Type B pancreatic cell (in vitro differentiated cells): ENCODE data around the gene NEDD4L. TPM values are rescaled to one million over a fixed set of nuclear protein-coding genes. Genes with fewer than 3 reads are reported as not detected.
A peak's percentile ranks its signal among the peaks of the same experiment; 100 is the strongest.

ENCODE experiments used
- DNase-seq: peaks from one replicate; pipeline ENCODE4 v3.0.0; 2021; ENCODE audit warnings: mixed read lengths; ENCODE audit not compliant: unreplicated experiment; ENCODE audit errors: extremely low spot score
- H3K27ac Mint-ChIP-seq: 2 replicates; pipeline ENCODE4 v1.8.0; 2021; ENCODE audit warnings: mild to moderate bottlenecking, mixed read lengths
- H3K27me3 Mint-ChIP-seq: 2 replicates; pipeline ENCODE4 v1.8.0; 2021; ENCODE audit warnings: mixed read lengths
- H3K36me3 Mint-ChIP-seq: 2 replicates; pipeline ENCODE4 v1.8.0; 2021; ENCODE audit warnings: mixed read lengths
- H3K4me1 Mint-ChIP-seq: one replicate; pipeline ENCODE4 v1.8.0; 2021; ENCODE audit warnings: mixed read lengths; ENCODE audit not compliant: unreplicated experiment
- H3K4me3 Mint-ChIP-seq: 2 replicates; pipeline ENCODE4 v1.8.0; 2021; ENCODE audit warnings: mild to moderate bottlenecking, mixed read lengths
- H3K9me3 Mint-ChIP-seq: 2 replicates; pipeline ENCODE4 v1.8.0; 2021; ENCODE audit warnings: mixed read lengths
- total RNA-seq: library from RNA; stranded (reverse); gene quantifications from 2 replicates; pipeline ENCODE4 v1.2.1, GENCODE V29; 2021; ENCODE audit warnings: low replicate concordance
- TF ChIP-seq, protein P1 (sequence below): fragments of 200-600 bp; sonication (generic); conservative IDR thresholded peaks from 2 replicates; pipeline ENCODE4 v1.5.0; 2021; ENCODE audit warnings: antibody characterized with exemption, mild to moderate bottlenecking

Gene NEDD4L
- total RNA-seq, 1 donor from 2014 or later: 84.7 TPM

DNA sequence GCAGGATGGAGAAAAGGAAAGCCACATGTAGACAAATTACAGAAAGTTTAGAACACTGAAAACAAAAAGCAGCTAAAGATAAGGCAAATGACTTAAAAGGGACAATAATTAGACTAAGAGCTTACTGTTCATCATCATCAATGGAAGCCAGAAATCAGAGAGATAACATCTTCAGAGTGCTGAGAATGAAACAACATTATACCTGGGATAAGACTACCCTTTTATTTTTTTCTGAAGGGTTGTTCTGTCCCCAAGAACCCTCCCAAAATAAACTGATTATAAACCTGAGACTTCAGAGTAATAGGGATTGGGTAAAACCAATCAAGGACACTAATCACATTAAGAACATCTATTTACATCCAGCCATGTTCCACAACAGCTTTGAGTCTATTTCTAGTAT lies 6.9 kb upstream of the NEDD4L start:
- no peak overlapping the region for H3K27ac Mint-ChIP-seq
- H3K4me3 Mint-ChIP-seq: no peak overlapping the region
- TF ChIP-seq, protein P1, sequence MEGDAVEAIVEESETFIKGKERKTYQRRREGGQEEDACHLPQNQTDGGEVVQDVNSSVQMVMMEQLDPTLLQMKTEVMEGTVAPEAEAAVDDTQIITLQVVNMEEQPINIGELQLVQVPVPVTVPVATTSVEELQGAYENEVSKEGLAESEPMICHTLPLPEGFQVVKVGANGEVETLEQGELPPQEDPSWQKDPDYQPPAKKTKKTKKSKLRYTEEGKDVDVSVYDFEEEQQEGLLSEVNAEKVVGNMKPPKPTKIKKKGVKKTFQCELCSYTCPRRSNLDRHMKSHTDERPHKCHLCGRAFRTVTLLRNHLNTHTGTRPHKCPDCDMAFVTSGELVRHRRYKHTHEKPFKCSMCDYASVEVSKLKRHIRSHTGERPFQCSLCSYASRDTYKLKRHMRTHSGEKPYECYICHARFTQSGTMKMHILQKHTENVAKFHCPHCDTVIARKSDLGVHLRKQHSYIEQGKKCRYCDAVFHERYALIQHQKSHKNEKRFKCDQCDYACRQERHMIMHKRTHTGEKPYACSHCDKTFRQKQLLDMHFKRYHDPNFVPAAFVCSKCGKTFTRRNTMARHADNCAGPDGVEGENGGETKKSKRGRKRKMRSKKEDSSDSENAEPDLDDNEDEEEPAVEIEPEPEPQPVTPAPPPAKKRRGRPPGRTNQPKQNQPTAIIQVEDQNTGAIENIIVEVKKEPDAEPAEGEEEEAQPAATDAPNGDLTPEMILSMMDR: no peak
- H3K27me3 Mint-ChIP-seq: no peaks in the 10 kb centered on the region
- no peaks in the 10 kb centered on the region for H3K9me3 Mint-ChIP-seq
- no peak for DNase-seq
- no peaks in the 10 kb centered on the region for H3K36me3 Mint-ChIP-seq
- H3K4me1 Mint-ChIP-seq: peaks cover 13% of the 10 kb centered on the region

DNA sequence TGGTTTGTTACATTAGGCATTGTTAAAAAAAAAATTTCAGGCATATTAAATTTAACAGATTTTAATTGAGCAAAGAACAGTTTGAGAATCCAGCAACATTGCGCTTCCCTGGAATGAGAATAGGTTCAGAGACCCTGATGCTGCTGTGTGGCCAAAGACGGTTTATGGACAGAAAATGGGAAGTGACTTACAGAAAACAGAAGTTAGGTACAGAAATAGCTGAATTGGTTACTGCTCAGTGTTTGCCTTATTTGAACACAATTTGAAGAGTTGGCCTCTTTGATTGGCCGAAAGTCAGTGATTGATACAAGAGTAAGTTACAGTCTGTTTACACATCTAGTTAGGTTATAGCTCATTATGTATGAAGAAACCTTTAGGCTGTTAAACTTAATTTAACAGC lies 6.0 kb upstream of the NEDD4L start:
- TF ChIP-seq, protein P1: no peak
- no peak overlapping the region for H3K4me3 Mint-ChIP-seq
- no peaks in the 10 kb centered on the region for H3K36me3 Mint-ChIP-seq
- no peak for DNase-seq
- no peaks in the 10 kb centered on the region for H3K9me3 Mint-ChIP-seq
- H3K27me3 Mint-ChIP-seq: no peaks in the 10 kb centered on the region
- no peak overlapping the region for H3K27ac Mint-ChIP-seq
- H3K4me1 Mint-ChIP-seq: peaks cover 13% of the 10 kb centered on the region

DNA sequence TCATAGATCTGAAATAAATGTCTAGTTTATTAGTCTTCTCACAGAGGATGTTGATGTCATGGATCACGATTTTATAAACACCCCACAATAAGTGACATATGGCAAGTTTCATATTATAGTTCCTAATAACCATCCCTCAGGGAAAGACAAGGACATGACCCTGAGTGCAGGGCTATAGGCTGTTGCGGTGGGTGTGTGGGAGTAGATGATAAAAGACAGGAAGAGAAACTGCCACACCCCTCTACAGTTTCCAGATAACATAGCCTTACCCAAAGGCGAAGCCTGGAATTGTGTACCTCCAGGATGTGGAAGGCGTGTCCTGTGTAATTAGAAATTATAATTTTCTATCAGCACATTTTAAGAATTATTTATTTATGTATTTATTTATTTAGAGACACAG lies 2.4 kb upstream of the NEDD4L start:
- TF ChIP-seq, protein P1: no peak
- Mint-ChIP-seq H3K4me3 (peak overlapping the region; percentile 73), H3K27me3 (no peaks in the 10 kb centered on the region), H3K27ac (no peak overlapping the region), H3K36me3 (no peaks in the 10 kb centered on the region), H3K9me3 (no peaks in the 10 kb centered on the region), H3K4me1 (peaks cover 22% of the 10 kb centered on the region)
- DNase-seq: no peak

DNA sequence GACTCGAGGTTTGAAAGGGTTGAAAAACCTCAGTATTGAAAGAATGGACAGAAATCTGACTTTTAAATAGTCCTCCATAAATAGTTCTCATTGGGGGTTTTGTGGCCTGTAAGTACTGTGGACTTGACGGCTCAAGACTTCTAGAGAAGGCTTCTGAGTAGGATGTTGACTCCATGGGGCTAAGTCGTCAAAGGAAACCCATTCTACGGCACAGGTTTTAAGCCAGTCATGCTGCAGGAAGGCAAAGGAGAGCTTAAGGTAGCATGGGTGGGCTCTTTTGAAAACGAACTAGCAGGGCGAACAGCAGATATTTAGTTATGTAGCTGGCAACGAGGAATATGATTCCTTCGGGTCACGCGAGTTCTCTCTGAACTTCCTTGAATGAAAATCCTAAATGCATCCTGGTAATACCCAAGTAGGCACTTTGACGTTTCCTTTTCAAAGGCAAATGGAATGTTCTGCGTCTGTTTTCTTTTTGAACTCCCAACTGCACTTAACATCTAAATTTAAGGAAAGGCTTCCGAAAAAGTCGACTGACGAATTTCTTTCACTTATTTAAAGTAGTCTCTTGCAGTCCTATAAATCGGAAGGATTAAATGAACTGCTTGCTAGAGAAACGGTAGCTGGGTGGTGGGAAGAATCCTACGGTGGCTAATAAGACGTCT lies 1.1 kb upstream of the NEDD4L start:
- H3K27ac Mint-ChIP-seq: peak overlapping the region; percentile 85
- DNase-seq: no peak

DNA sequence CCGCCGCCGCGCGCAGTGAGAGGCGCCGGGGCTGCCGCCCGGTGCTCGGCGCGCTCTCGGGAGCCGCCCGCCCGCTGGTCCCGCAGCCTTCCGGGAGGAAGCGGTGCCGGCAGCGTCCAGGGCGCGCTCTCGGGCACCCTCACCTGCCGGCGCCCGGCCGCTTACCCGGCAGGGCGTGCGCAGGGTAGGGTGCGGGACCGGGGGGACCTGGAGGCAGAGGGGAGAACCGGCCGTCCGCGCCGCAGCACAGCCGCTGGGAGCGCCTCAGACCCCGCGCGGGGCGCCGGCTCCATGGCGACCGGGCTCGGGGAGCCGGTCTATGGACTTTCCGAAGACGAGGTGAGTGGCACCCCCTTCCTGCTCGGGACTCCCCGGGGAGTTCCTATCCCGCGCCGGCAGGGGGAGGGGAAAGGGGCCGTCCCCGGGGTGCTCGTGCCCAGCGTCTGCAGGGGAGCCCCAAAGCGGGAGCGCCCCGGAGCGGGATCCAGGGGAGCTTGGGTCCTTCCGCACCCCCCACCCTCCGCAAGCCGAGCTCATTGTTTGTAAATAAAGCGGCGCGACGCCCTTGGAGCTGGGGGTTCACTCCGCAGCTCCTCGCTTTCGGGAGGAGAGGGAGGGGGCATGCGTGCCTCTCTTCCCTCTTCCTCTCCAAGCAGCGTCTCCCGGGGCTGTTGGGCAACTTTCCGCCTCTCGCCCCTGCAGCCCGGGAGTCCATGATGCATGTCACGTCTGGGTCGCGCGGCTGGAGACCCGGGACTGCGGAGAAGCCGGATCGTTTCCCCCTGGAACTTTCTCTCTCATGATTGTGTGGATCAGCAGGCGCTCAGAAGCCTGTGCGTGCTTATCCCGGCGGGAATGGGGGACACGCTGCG lies 580 bp downstream of the NEDD4L start:
- H3K36me3 Mint-ChIP-seq: no peaks in the 10 kb centered on the region
- H3K4me1 Mint-ChIP-seq: peaks cover 26% of the 10 kb centered on the region
- peak overlapping the region; percentile 98 for H3K27ac Mint-ChIP-seq
- H3K4me3 Mint-ChIP-seq: peak overlapping the region; percentile 99
- TF ChIP-seq, protein P1: peak; percentile 49
- DNase-seq: peak; percentile 76
- no peaks in the 10 kb centered on the region for H3K27me3 Mint-ChIP-seq
- H3K9me3 Mint-ChIP-seq: no peaks in the 10 kb centered on the region

More for the DNA sequence above, 1.1 kb upstream of the NEDD4L start:
- H3K4me1 Mint-ChIP-seq: peaks cover 30% of the 10 kb centered on the region
- H3K4me3 Mint-ChIP-seq: peak overlapping the region; percentile 90
- H3K27me3 Mint-ChIP-seq: no peaks in the 10 kb centered on the region
- H3K36me3 Mint-ChIP-seq: no peaks in the 10 kb centered on the region
- TF ChIP-seq, protein P1: no peak
- no peaks in the 10 kb centered on the region for H3K9me3 Mint-ChIP-seq
